GM19395 (cell line): ENCODE measurements around the gene PFDN5.

Source experiments
- ATAC-seq: cut with Tn5 transposase; IDR thresholded peaks from one replicate; pipeline ENCODE4 v1.9.1; 2021; ENCODE audit warnings: mild to moderate bottlenecking, moderate library complexity; ENCODE audit not compliant: unreplicated experiment

PFDN5 gene

GRCh38 chr12:53295070-53295890, at the start of gene PFDN5:
Gene PFDN5, plus strand, starts transcription at chr12:53295542. Its CDS starts 26 bp downstream, at chr12:53295568.
- peak; percentile 83 for ATAC-seq

- peak; percentile 77 for ATAC-seq
Measured at GRCh38 chr12:53251477-53252348, 43.6 kb upstream of the PFDN5 start.

GRCh38 chr12:53252349-53252916, 42.9 kb upstream of the PFDN5 start:
- peak; percentile 12 for ATAC-seq

- no peak for ATAC-seq
Measured at GRCh38 chr12:53253298-53253697, 42.0 kb upstream of the PFDN5 start.

- ATAC-seq, result no peak
Measured at GRCh38 chr12:53254816-53255545, 40.4 kb upstream of the PFDN5 start.

- ATAC-seq, result no peak
Measured at GRCh38 chr12:53255996-53256395, 39.3 kb upstream of the PFDN5 start.

- ATAC-seq, result no peak
Measured at GRCh38 chr12:53258541-53259539, 36.5 kb upstream of the PFDN5 start.

GRCh38 chr12:53259891-53260290, 35.5 kb upstream of the PFDN5 start:
- ATAC-seq, result no peak

- ATAC-seq, result no peak
Measured at GRCh38 chr12:53265783-53266182, 29.6 kb upstream of the PFDN5 start.

- ATAC-seq, result peak; percentile 31
Measured at GRCh38 chr12:53267306-53267998, 27.9 kb upstream of the PFDN5 start.

GRCh38 chr12:53267999-53268629, 27.2 kb upstream of the PFDN5 start, which contains the start of gene ESPL1:
Gene ESPL1, plus strand, starts transcription at chr12:53268299. Its CDS starts 468 bp downstream, at chr12:53268767.
- peak; percentile 83 for ATAC-seq

GRCh38 chr12:53268630-53269562, 26.4 kb upstream of the PFDN5 start:
- peak; percentile 6 for ATAC-seq

- ATAC-seq, result no peak
Measured at GRCh38 chr12:53274445-53274844, 20.9 kb upstream of the PFDN5 start.

- no peak for ATAC-seq
Measured at GRCh38 chr12:53276511-53276910, 18.8 kb upstream of the PFDN5 start.

- ATAC-seq, result no peak
Measured at GRCh38 chr12:53277981-53278380, 17.4 kb upstream of the PFDN5 start.

GRCh38 chr12:53279283-53279869, 16.0 kb upstream of the PFDN5 start:
- ATAC-seq, result no peak
